GM12892 (cell line): Measurements from ENCODE around the gene IQCB1.

Source experiments
- POLR2A ChIP-seq: IDR thresholded peaks from 2 replicates; pipeline ENCODE4 v1.6.1; 2011; ENCODE audit warnings: low read depth, low read length, control low read depth
- POLR2AphosphoS5 ChIP-seq: IDR thresholded peaks from 2 replicates; pipeline ENCODE4 v1.6.1; 2011; ENCODE audit warnings: low read depth, low read length, control low read depth
- TAF1 ChIP-seq: IDR thresholded peaks from 2 replicates; pipeline ENCODE4 v1.6.1; 2011; ENCODE audit warnings: low read depth, mild to moderate bottlenecking, control low read depth, low read length, borderline replicate concordance

- TF ChIP-seq TAF1 (no peak), POLR2A (no peak), POLR2AphosphoS5 (no peak)
These were observed 31.0 kb downstream of the IQCB1 start for GRCh38 chr3:121803771-121804320.
